ENCODE measurements around the gene UCK2. TPM values are rescaled to one million over a fixed set of nuclear protein-coding genes. Genes with fewer than 3 reads are reported as not detected.

The UCK2 gene
- total RNA-seq, 4 donors from 2014 or later = 9.0 to 16.3 (median 15.5) TPM

- no peak for TF ChIP-seq CTCF (IDR thresholded peaks at IDR 0.05; ENCODE audit: low read depth)
Measured at GRCh38 chr1:165857046-165857801, 29.8 kb downstream of the UCK2 start.

- no peak for TF ChIP-seq CTCF (IDR thresholded peaks at IDR 0.05; ENCODE audit: low read depth)
Measured at GRCh38 chr1:165858364-165858823, 31.0 kb downstream of the UCK2 start.

- TF ChIP-seq CTCF (IDR thresholded peaks at IDR 0.05; ENCODE audit: low read depth) = no peak
Measured at GRCh38 chr1:165858967-165859845, 31.8 kb downstream of the UCK2 start.

- no peak for TF ChIP-seq CTCF (IDR thresholded peaks at IDR 0.05; ENCODE audit: low read depth)
Measured at GRCh38 chr1:165860065-165860464, 32.7 kb downstream of the UCK2 start.

- no peak for TF ChIP-seq CTCF (IDR thresholded peaks at IDR 0.05; ENCODE audit: low read depth)
Measured at GRCh38 chr1:165861911-165862310, 34.5 kb downstream of the UCK2 start.

GRCh38 chr1:165862448-165862847 lies 35.0 kb downstream of the UCK2 start:
- no peak for TF ChIP-seq CTCF (IDR thresholded peaks at IDR 0.05; ENCODE audit: low read depth)

GRCh38 chr1:165863346-165863745 lies 35.9 kb downstream of the UCK2 start:
- TF ChIP-seq CTCF (IDR thresholded peaks at IDR 0.05; ENCODE audit: low read depth) = no peak

All from subcutaneous adipose tissue (tissue), 4 donors.